ENCODE results near the gene CCNL1.

DNA sequence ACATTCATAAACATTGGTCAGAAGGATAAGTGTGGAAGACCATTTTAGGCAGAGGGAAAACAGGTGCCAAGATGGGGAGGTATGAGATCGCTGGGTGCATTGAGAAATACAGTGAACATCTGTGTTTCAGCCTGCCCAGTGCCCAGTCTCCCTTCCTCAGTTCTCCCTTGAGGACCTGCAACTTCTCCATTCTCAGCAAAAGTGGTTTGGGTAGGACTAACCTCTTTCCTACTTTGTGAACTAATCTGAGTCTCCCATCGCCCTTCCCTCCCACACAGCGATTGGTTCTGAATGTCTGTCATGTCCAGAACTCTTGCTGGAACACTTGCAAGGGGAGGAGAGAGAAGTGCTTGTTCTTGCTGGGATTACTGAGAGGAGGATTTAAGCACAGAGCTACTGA, 10.9 kb upstream of the CCNL1 start:
- TF ChIP-seq POLR2AphosphoS5 (IDR thresholded peaks at IDR 0.05) = no peak
- TF ChIP-seq SMC3 (conservative IDR thresholded peaks at IDR 0.05; ENCODE audit: poor library complexity) = no peak
